GM12874 (cell line): ENCODE data around the gene POPDC2.

Source experiments
- TF ChIP-seq, protein P1 (sequence below): IDR thresholded peaks from 2 replicates; pipeline ENCODE4 v1.5.1; 2011; ENCODE audit warnings: low read depth, mild to moderate bottlenecking, control low read depth, low read length, moderate library complexity; ENCODE audit not compliant: insufficient read depth

Gene POPDC2, protein sequence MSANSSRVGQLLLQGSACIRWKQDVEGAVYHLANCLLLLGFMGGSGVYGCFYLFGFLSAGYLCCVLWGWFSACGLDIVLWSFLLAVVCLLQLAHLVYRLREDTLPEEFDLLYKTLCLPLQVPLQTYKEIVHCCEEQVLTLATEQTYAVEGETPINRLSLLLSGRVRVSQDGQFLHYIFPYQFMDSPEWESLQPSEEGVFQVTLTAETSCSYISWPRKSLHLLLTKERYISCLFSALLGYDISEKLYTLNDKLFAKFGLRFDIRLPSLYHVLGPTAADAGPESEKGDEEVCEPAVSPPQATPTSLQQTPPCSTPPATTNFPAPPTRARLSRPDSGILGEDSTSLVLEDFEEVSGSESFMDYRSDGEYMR

DNA sequence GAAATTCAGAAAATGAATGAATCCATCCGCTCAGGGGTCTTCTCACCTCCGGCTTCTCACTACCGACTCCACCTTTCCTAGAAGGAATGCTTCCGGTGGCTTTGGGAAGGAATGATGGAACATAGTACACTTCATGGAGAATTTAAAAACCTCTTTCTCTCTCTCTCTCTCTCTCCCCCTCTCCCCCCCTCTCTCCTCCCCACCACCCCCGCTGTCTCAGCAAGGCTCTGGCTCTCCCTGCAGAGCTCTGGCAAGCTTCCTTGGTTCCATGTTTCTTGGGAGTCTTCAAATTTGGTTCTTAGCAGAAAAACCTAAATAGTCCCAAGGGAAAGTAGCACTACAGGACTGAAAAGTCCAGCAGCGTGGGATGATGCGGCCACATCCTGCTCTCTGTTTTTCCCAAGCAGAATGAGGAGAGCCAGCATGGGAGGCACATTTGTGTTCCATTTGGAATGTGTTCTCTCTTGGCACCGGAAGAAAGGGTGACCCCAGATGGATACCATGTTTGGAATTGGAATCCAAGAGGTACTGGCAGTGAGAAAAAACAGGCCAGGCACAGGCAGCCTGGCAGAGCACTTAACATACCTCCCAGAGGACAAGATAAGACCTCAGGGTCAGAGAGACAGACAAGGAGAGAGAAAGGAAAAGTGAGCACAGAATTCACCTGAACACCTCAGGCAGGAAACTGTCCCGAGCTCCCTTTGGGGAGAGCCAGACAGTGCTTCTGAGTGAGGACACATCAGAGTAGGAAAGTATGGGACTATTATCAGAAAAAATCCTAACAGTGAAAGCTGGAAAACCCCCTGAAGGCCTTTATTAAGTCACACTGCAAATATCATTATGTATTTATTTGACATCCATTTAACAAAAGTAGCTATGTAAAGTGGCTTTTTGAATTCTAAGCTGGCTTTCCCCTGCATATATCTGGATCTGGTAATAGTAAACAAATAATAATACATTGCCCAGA is at the start of gene POPDC2:
TSS of gene POPDC2 (minus strand) at position 116 of the 967 bp plus-strand sequence. CDS start 166 bp downstream, outside the sequence.
- TF ChIP-seq, protein P1, sequence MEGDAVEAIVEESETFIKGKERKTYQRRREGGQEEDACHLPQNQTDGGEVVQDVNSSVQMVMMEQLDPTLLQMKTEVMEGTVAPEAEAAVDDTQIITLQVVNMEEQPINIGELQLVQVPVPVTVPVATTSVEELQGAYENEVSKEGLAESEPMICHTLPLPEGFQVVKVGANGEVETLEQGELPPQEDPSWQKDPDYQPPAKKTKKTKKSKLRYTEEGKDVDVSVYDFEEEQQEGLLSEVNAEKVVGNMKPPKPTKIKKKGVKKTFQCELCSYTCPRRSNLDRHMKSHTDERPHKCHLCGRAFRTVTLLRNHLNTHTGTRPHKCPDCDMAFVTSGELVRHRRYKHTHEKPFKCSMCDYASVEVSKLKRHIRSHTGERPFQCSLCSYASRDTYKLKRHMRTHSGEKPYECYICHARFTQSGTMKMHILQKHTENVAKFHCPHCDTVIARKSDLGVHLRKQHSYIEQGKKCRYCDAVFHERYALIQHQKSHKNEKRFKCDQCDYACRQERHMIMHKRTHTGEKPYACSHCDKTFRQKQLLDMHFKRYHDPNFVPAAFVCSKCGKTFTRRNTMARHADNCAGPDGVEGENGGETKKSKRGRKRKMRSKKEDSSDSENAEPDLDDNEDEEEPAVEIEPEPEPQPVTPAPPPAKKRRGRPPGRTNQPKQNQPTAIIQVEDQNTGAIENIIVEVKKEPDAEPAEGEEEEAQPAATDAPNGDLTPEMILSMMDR: no peak

GRCh38 chr3:119703820-119704531 is 43.6 kb upstream of the POPDC2 start:
- TF ChIP-seq, protein P1: no peak

GRCh38 chr3:119702530-119703527 is 42.4 kb upstream of the POPDC2 start, which contains the start of gene CFAP91:
CFAP91 (plus strand) TSS chr3:119703022; CDS start chr3:119703099, 77 bp downstream.
- TF ChIP-seq, protein P1: no peak

DNA sequence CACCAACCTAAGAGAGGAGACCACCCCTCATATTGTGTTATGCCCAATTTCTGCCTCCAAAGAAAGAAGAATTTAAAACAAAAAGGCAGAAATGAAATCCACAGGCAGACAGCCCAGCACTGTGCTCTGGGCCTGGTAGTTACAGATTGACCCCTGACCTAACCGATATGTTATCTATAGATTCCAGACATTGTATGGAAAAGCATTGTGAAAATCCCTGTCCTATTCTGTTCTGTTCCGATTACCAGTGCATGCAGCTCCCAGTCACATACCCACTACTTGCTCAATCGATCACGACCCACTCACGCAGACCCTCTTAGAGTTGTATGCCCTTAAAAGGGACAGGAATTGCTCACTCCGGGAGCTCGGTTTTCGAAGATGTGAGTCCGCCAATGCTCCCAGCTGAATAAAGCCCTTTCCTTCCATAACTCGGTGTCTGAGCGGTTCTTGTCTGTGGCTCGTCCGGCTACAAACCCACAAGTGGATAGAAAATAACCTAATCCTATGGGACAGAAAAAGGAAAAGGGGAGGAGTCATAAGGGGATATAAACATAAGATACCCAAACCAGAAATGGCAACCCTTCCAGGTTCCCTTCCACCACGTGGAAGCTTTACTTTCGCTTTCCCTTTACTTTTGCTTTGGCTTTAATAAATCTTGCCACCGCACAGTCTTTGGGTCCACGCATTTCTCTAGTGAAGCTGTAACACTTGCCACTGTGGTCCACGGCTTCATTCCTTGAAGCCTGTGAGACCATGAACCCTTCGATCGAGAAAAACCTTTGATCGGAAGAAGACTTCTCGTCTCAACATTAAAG is 40.7 kb upstream of the POPDC2 start:
- TF ChIP-seq, protein P1: no peak

DNA sequence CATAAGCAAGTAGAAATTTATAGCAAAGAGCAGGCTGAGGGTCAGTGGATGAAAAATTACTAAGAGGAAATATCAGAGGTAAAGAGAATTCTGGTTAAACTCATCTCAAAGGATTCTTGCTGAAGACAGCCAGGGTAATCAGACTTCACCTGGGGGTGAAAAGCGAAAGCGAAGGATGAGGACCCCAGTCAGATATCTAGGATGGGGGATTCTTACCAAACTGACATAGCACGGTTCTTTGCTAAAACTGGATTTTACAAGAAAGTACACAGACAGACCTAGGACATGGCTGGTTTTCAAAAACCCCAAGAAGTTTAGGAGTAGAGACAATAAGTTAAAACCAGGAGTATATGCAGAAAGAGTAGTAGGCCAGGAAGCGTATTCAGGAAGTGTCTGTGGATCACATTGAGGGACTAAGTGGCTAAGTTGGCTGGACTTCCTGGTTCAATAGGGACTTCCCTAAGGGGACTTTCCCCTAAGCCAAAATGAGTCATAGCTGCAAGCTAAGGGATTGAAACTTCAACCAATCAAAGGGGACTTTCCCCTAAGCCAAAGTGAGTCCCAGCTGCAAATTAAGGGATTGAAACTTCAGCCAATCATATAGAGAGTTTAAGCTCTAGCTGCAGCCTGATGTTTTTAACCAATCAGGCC is 40.0 kb upstream of the POPDC2 start:
- TF ChIP-seq, protein P1: no peak
